T-helper 2 cell treated with Interferon-gamma antibody and Interleukin-4, amounts not matched to agents 5 μg/mL and 100 μg/mL, for 36 hours (primary cell): ENCODE measurements around the gene CD37.

Experiments
- DNase-seq: peaks from one replicate; pipeline ENCODE4 v3.0.0; 2021; ENCODE audit warnings: low spot score
- H3K27ac Mint-ChIP-seq: one replicate; pipeline ENCODE4 v1.8.0; 2021; ENCODE audit warnings: mild to moderate bottlenecking, mixed read lengths
- H3K27me3 Mint-ChIP-seq: one replicate; pipeline ENCODE4 v1.8.0; 2021; ENCODE audit warnings: low read depth, mixed read lengths
- H3K36me3 Mint-ChIP-seq: one replicate; pipeline ENCODE4 v1.8.0; 2021; ENCODE audit warnings: low read depth, mixed read lengths
- H3K4me1 Mint-ChIP-seq: one replicate; pipeline ENCODE4 v1.8.0; 2021; ENCODE audit warnings: low read depth, mixed read lengths
- H3K4me3 Mint-ChIP-seq: one replicate; pipeline ENCODE4 v1.8.0; 2022; ENCODE audit warnings: mild to moderate bottlenecking, moderate library complexity, mixed read lengths
- H3K9me3 Mint-ChIP-seq: one replicate; pipeline ENCODE4 v1.8.0; 2021; ENCODE audit warnings: mixed read lengths

CD37 gene

GRCh38 chr19:49336482-49337266 lies 1.5 kb downstream of the CD37 start:
- Mint-ChIP-seq H3K27ac (peak overlapping the region; percentile 82), H3K4me3 (peak overlapping the region; percentile 98), H3K36me3 (peaks cover 33% of the 10 kb centered on the region), H3K9me3 (no peaks in the 10 kb centered on the region), H3K27me3 (no peaks in the 10 kb centered on the region), H3K4me1 (peaks cover 56% of the 10 kb centered on the region)
- no peak for DNase-seq

- Mint-ChIP-seq H3K36me3 (peaks cover 33% of the 10 kb centered on the region), H3K27ac (peak overlapping the region; percentile 75), H3K4me3 (peak overlapping the region; percentile 98), H3K9me3 (no peaks in the 10 kb centered on the region), H3K27me3 (no peaks in the 10 kb centered on the region), H3K4me1 (peaks cover 51% of the 10 kb centered on the region)
- DNase-seq: no peak
Observed at GRCh38 chr19:49337267-49338022, 2.2 kb downstream of the CD37 start.

GRCh38 chr19:49338023-49338677 lies 2.9 kb downstream of the CD37 start:
- Mint-ChIP-seq H3K27me3 (no peaks in the 10 kb centered on the region), H3K9me3 (no peaks in the 10 kb centered on the region), H3K27ac (peak overlapping the region; percentile 36), H3K36me3 (peaks cover 37% of the 10 kb centered on the region), H3K4me3 (no peak overlapping the region), H3K4me1 (peaks cover 48% of the 10 kb centered on the region)
- no peak for DNase-seq

- H3K4me1 Mint-ChIP-seq: peaks cover 42% of the 10 kb centered on the region
- H3K27me3 Mint-ChIP-seq: no peaks in the 10 kb centered on the region
- peaks cover 33% of the 10 kb centered on the region for H3K36me3 Mint-ChIP-seq
- H3K4me3 Mint-ChIP-seq: no peak overlapping the region
- H3K27ac Mint-ChIP-seq: no peak overlapping the region
- DNase-seq: no peak
- no peaks in the 10 kb centered on the region for H3K9me3 Mint-ChIP-seq
Observed at GRCh38 chr19:49338691-49339300, 3.6 kb downstream of the CD37 start.

GRCh38 chr19:49339301-49340068 lies 4.3 kb downstream of the CD37 start:
- H3K9me3 Mint-ChIP-seq: no peaks in the 10 kb centered on the region
- no peak overlapping the region for H3K27ac Mint-ChIP-seq
- peaks cover 37% of the 10 kb centered on the region for H3K4me1 Mint-ChIP-seq
- H3K36me3 Mint-ChIP-seq: peaks cover 33% of the 10 kb centered on the region
- DNase-seq: no peak
- no peaks in the 10 kb centered on the region for H3K27me3 Mint-ChIP-seq
- H3K4me3 Mint-ChIP-seq: no peak overlapping the region

- no peak overlapping the region for H3K4me3 Mint-ChIP-seq
- H3K36me3 Mint-ChIP-seq: peaks cover 38% of the 10 kb centered on the region
- peak overlapping the region; percentile 28 for H3K27ac Mint-ChIP-seq
- DNase-seq: no peak
- no peaks in the 10 kb centered on the region for H3K27me3 Mint-ChIP-seq
- H3K9me3 Mint-ChIP-seq: no peaks in the 10 kb centered on the region
- peaks cover 36% of the 10 kb centered on the region for H3K4me1 Mint-ChIP-seq
Observed at GRCh38 chr19:49340069-49340864, 5.1 kb downstream of the CD37 start.

GRCh38 chr19:49340865-49341718 lies 5.9 kb downstream of the CD37 start:
- H3K4me1 Mint-ChIP-seq: peaks cover 33% of the 10 kb centered on the region
- H3K27ac Mint-ChIP-seq: no peak overlapping the region
- no peaks in the 10 kb centered on the region for H3K9me3 Mint-ChIP-seq
- no peak for DNase-seq
- no peaks in the 10 kb centered on the region for H3K27me3 Mint-ChIP-seq
- H3K36me3 Mint-ChIP-seq: peaks cover 36% of the 10 kb centered on the region
- no peak overlapping the region for H3K4me3 Mint-ChIP-seq

- no peak overlapping the region for H3K4me3 Mint-ChIP-seq
- no peaks in the 10 kb centered on the region for H3K9me3 Mint-ChIP-seq
- peaks cover 32% of the 10 kb centered on the region for H3K36me3 Mint-ChIP-seq
- no peak for DNase-seq
- H3K4me1 Mint-ChIP-seq: peaks cover 24% of the 10 kb centered on the region
- H3K27me3 Mint-ChIP-seq: no peaks in the 10 kb centered on the region
- peak overlapping the region; percentile 3 for H3K27ac Mint-ChIP-seq
Observed at GRCh38 chr19:49342291-49342721, 7.1 kb downstream of the CD37 start.

- Mint-ChIP-seq H3K4me3 (no peak overlapping the region), H3K9me3 (no peaks in the 10 kb centered on the region), H3K4me1 (peaks cover 19% of the 10 kb centered on the region), H3K36me3 (peaks cover 26% of the 10 kb centered on the region), H3K27ac (no peak overlapping the region), H3K27me3 (no peaks in the 10 kb centered on the region)
- DNase-seq: no peak
Observed at GRCh38 chr19:49343123-49343522, 7.9 kb downstream of the CD37 start.

GRCh38 chr19:49344505-49345423 lies 9.6 kb downstream of the CD37 start:
- Mint-ChIP-seq H3K27ac (peak overlapping the region; percentile 54), H3K4me3 (no peak overlapping the region), H3K9me3 (no peaks in the 10 kb centered on the region), H3K4me1 (peaks cover 10% of the 10 kb centered on the region), H3K27me3 (no peaks in the 10 kb centered on the region), H3K36me3 (peaks cover 16% of the 10 kb centered on the region)
- DNase-seq: no peak

GRCh38 chr19:49347191-49347590 lies 12.0 kb downstream of the CD37 start:
- peaks cover 5% of the 10 kb centered on the region for H3K4me1 Mint-ChIP-seq
- no peak overlapping the region for H3K27ac Mint-ChIP-seq
- H3K27me3 Mint-ChIP-seq: no peaks in the 10 kb centered on the region
- H3K36me3 Mint-ChIP-seq: peaks cover 8% of the 10 kb centered on the region
- H3K4me3 Mint-ChIP-seq: no peak overlapping the region
- H3K9me3 Mint-ChIP-seq: no peaks in the 10 kb centered on the region
- DNase-seq: no peak
